Measurements from ENCODE around the gene NDE1. TPM values are rescaled to one million over a fixed set of nuclear protein-coding genes. Genes with fewer than 3 reads are reported as not detected.

NDE1 gene
- total RNA-seq, 1 experiment from 2014 or later, result 60.7 TPM

DNA sequence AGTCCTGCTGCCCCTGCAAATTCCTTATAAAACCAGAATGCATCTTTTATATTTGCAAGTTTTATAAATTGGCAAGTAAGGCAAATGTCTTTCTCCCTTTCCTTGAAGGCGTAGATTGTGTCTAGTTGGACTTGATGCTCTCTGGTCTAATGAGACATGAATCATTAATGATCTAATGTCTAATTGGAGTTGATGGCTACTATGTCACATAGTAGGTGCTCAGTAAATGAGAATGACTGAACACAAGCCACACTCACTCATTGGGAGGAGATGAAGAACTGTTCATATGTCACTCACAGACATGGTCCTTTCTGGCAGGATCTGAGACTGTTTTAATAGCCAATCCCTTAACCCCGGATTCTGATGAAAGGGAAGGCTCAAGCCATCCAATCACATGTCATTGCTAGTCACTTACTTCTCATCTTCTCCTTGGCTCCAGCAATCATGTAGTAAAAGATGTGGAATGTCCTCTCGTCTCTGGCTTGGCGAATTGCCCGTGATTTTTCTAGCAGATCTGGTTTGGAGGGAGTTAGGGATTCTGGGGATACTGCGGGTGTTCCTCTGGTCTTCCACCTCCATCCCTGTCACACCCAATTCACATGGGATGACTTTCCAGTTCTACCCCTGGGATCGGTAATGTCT, 125.7 kb downstream of the NDE1 start:
- ChIA-PET POLR2A (no interaction called here), CTCF (no interaction called here)
- no TSS peak for BruUV-seq (replicated peaks)
- H3K9me3 ChIP-seq, result no peaks in the 10 kb centered on the region
- H3K27me3 ChIP-seq (replicated peaks; ENCODE audit: control insufficient read depth, insufficient read depth, low read length), result no peaks in the 10 kb centered on the region
- Mint-ChIP-seq H3K9me3 (ENCODE audit: unreplicated experiment) (no peaks in the 10 kb centered on the region), H3K4me1 (ENCODE audit: low read depth, unreplicated experiment) (no peaks in the 10 kb centered on the region), H3K4me3 (ENCODE audit: unreplicated experiment) (no peak overlapping the region), H3K27me3 (ENCODE audit: insufficient read depth, unreplicated experiment) (peaks cover 3% of the 10 kb centered on the region), H3K36me3 (ENCODE audit: insufficient read depth, unreplicated experiment) (no peaks in the 10 kb centered on the region), H3K27ac (ENCODE audit: unreplicated experiment) (no peak overlapping the region)
- no peaks in the 10 kb centered on the region for H3K4me1 ChIP-seq
- no peak overlapping the region for H3K4me3 ChIP-seq (ENCODE audit: low read depth, low read length)
- intact Hi-C loops (cut with micrococcal nuclease; ENCODE audit: unreplicated experiment), result no loop called here
- no peaks in the 10 kb centered on the region for H3K36me3 ChIP-seq (ENCODE audit: control insufficient read depth, insufficient read depth, low read length)
- no peak for DNase-seq
- TF ChIP-seq, protein P1, sequence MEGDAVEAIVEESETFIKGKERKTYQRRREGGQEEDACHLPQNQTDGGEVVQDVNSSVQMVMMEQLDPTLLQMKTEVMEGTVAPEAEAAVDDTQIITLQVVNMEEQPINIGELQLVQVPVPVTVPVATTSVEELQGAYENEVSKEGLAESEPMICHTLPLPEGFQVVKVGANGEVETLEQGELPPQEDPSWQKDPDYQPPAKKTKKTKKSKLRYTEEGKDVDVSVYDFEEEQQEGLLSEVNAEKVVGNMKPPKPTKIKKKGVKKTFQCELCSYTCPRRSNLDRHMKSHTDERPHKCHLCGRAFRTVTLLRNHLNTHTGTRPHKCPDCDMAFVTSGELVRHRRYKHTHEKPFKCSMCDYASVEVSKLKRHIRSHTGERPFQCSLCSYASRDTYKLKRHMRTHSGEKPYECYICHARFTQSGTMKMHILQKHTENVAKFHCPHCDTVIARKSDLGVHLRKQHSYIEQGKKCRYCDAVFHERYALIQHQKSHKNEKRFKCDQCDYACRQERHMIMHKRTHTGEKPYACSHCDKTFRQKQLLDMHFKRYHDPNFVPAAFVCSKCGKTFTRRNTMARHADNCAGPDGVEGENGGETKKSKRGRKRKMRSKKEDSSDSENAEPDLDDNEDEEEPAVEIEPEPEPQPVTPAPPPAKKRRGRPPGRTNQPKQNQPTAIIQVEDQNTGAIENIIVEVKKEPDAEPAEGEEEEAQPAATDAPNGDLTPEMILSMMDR (IDR thresholded peaks at IDR 0.05; ENCODE audit: insufficient read depth in 1 of 2, low read depth in 1 of 2, low read length in 1 of 2, severe bottlenecking in 1 of 2, unreplicated experiment in 1 of 2), result no peak

Other genes starting within 250 kb of the NDE1 start
- gene BMERB1, start 215.7 kb upstream of the NDE1 start, total RNA-seq (2022), result not detected in 2 replicates
- 20.2 and 22.3 TPM in 2 replicates for gene MARF1, start 7.1 kb upstream of the NDE1 start, total RNA-seq (2022)
- 0.19 TPM in 1 of 2 replicates, not detected in the other for gene MYH11, start 206.8 kb downstream of the NDE1 start, total RNA-seq (2022)
- gene CEP20, start 238.4 kb downstream of the NDE1 start, total RNA-seq (2022), result 26.0 and 30.2 TPM in 2 replicates

Data from Caco-2 (cell line).